ENCODE results near the gene MKLN1. TPM values are rescaled to one million over a fixed set of nuclear protein-coding genes. Genes with fewer than 3 reads are reported as not detected.

The MKLN1 gene
- total RNA-seq, 1 donor: 78.5 TPM

DNA sequence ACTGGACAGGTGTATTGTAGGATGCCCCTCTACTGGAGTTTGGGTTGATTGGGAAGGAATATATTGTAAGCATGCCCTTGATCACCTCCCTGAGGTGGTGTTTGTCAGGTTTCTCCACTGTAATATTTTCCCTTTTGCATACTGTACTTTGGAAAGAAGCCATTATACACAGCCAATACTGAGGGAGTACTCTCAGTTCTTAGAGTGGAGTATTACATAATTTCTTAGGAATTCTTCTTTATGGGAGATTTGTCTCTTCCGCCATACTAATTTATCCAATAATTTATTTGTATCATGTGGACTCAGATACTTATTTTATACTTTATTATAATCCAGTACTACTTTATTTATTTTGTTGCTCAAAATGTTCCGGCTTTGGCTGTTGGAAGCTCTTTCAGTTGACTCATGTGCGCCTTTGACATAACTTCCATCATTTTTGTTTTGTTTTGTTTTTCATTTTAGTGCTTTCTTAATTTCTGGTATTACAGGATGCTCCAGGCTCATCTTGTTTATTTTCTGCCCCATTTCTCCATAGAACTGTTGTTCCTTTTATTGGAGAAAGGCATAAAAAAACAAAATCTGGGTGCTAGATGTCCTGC is 29.7 kb downstream of the MKLN1 start:
- H3K9me3 ChIP-seq (ENCODE audit: low read depth, low read length): no peaks in the 10 kb centered on the region
- peaks cover 33% of the 10 kb centered on the region for H3K4me1 ChIP-seq (ENCODE audit: insufficient read depth, low read length)
- no peak overlapping the region for H3K4me3 ChIP-seq (ENCODE audit: low read length)
- no peaks in the 10 kb centered on the region for H3K27me3 ChIP-seq (ENCODE audit: insufficient read depth, low read length)

DNA sequence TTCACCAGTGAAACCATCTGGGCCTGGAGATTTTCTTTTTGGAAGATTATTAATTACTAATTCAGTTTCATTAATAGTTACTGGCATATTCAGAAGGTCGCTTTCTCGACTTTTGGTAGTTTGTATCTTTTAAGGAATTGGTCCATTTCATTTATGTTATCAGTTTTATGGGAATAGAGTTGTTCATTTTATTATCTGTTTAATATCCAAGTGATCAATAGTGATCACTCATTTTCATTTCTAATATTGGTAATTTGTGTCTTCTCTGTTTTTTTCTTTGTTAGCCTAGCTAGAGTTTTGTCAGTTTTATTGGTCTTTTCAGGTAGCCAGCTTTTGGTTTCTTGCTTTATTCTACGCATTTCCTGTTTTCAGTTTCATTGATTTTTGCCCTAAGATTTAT is 31.0 kb downstream of the MKLN1 start:
- H3K9me3 ChIP-seq (ENCODE audit: low read depth, low read length): no peaks in the 10 kb centered on the region
- H3K4me3 ChIP-seq (ENCODE audit: low read length): no peak overlapping the region
- peaks cover 38% of the 10 kb centered on the region for H3K4me1 ChIP-seq (ENCODE audit: insufficient read depth, low read length)
- H3K27me3 ChIP-seq (ENCODE audit: insufficient read depth, low read length): no peaks in the 10 kb centered on the region

DNA sequence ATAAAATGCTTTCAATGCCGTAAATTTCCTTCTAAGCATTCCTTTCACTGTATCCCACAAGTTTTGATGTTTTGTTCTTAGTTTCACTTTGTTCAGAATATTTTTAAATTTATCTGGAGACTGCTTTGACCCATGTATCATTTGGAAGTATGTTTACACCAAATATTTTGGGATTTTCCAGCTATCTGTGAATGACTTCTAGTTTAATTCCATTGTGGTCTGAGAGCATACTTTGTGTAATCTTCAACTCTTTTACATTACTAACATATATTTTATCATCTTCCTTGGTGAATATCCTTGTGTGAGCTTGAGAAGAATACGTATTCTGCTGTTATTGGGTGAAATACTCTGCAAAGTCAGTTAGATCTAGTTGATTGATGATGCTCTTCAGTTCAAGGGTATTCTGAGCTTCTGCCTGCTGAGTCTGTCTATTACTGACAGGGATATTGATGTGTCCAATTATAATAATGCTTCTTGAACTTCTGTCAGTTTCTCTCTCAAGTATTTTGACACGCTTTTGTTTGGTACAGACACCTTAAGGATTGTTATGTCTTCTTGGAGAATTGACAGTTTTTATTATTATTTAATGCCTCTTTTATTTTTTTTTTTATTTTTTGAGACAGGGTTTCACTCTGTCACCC is 31.6 kb downstream of the MKLN1 start:
- H3K4me1 ChIP-seq (ENCODE audit: insufficient read depth, low read length): peaks cover 38% of the 10 kb centered on the region
- no peaks in the 10 kb centered on the region for H3K27me3 ChIP-seq (ENCODE audit: insufficient read depth, low read length)
- no peaks in the 10 kb centered on the region for H3K9me3 ChIP-seq (ENCODE audit: low read depth, low read length)
- H3K4me3 ChIP-seq (ENCODE audit: low read length): no peak overlapping the region

DNA sequence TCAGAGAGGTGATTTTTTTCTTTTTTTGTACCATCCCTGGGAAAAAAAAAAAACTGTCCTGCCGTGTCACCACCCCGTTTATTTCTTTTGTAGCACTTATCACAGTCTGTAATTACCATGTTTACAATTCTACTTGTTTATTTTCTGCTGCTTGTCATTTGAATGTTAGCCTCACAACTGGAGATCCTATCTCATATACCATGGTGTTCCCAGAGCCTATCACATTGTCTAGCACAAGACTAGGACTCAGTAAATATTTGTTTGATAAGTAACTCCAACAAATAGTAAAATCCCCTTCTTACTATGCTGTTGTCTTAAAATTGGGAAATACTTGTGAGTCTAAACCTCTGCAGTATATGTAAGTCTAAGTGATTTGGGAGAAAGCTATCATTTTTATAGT is 36.0 kb downstream of the MKLN1 start:
- peaks cover 28% of the 10 kb centered on the region for H3K4me1 ChIP-seq (ENCODE audit: insufficient read depth, low read length)
- no peaks in the 10 kb centered on the region for H3K27me3 ChIP-seq (ENCODE audit: insufficient read depth, low read length)
- no peaks in the 10 kb centered on the region for H3K9me3 ChIP-seq (ENCODE audit: low read depth, low read length)
- H3K4me3 ChIP-seq (ENCODE audit: low read length): no peak overlapping the region

DNA sequence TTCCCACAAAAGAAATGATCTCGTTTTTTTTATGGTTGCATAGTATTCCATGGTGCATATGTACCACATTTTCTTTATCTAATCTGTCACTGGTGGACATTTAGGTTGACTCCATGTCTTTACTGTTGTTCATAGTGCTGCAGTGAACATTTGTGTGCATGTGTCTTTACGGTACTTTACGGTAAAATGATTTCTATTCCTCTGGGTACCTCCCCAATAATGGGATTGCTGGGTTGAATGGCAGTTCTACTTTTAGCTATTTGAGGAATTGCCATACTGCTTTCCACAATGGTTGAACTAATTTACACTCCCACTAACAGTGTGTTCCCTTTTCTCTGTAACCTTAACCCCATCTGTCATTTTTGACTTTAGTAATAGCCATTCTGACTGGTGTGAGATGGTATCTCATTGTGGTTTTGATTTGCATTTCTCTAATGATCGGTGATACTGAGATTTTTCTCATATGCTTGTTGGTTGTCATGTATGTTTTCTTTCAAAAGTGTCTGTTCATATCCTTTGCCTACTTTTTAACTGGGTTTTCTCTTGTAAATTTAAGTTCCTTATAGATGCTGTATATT is 37.2 kb downstream of the MKLN1 start:
- H3K4me3 ChIP-seq (ENCODE audit: low read length): no peak overlapping the region
- H3K27me3 ChIP-seq (ENCODE audit: insufficient read depth, low read length): no peaks in the 10 kb centered on the region
- no peaks in the 10 kb centered on the region for H3K9me3 ChIP-seq (ENCODE audit: low read depth, low read length)
- H3K4me1 ChIP-seq (ENCODE audit: insufficient read depth, low read length): peaks cover 23% of the 10 kb centered on the region

DNA sequence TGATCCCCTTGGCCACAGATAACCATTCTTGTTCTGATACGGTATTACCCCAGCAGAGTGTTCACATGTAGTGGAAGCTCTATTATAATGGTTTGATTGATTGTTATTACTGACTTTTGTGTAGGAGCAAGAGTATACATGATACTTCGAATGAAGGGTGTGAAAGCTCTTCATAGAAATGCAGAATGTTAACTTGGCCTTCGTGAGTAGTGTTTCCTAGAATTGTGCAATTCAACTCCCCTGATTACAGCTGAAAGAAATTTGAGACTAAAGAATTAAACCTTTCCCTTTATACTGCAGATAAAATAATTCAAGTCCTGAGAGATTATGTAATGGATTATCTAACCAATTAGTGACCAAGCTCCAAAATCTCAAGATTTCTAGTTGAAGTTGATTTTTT is 38.2 kb downstream of the MKLN1 start:
- Histone ChIP-seq H3K4me1 (ENCODE audit: insufficient read depth, low read length) (peaks cover 28% of the 10 kb centered on the region), H3K4me3 (ENCODE audit: low read length) (no peak overlapping the region), H3K27me3 (ENCODE audit: insufficient read depth, low read length) (no peaks in the 10 kb centered on the region)

DNA sequence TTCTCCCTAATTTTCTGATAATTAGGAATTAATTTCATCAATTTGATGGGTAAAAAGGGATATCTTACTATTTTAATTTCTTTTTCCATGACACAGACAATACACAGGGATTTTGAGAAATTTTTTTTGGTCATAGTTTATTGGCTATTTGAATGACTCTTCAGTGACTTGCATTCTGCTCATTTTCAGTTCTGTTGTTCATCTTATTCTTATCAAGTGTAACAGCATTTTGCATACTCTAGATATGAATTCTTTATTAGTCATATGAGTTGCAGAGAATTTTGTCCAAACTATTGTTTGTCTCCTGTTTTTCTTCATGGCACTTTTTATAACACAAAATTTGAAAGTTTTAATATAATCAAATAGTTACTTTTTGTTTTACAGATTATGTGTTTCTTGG is 41.7 kb downstream of the MKLN1 start:
- no peaks in the 10 kb centered on the region for H3K27me3 ChIP-seq (ENCODE audit: insufficient read depth, low read length)
- H3K4me3 ChIP-seq (ENCODE audit: low read length): no peak overlapping the region
- peaks cover 17% of the 10 kb centered on the region for H3K4me1 ChIP-seq (ENCODE audit: insufficient read depth, low read length)
- H3K9me3 ChIP-seq (ENCODE audit: low read depth, low read length): no peaks in the 10 kb centered on the region

More for the DNA sequence above, 38.2 kb downstream of the MKLN1 start:
- no peaks in the 10 kb centered on the region for H3K9me3 ChIP-seq (ENCODE audit: low read depth, low read length)

DNA sequence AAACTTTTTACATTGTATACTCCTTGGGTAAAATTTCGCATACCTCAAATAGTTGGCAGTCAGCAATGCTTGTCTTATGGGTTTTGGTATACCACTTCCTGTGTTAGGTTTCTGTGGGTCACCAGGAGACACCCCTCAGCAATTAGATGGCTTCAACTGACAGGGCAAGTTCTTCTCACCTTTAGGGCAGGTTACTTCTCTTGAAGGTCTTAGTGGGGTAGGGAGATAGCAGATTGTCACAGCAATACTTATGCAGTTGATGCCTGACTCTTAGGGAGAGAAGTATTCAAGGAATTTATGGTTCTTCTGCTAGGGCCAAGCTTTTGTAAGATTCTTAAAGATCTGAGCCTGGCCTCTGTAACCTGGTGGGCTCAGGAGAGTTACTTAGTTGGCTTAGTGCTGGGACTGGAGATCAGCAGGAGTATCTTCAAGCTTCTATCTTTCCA is 42.9 kb downstream of the MKLN1 start:
- Histone ChIP-seq H3K4me1 (ENCODE audit: insufficient read depth, low read length) (peaks cover 14% of the 10 kb centered on the region), H3K27me3 (ENCODE audit: insufficient read depth, low read length) (no peaks in the 10 kb centered on the region), H3K9me3 (ENCODE audit: low read depth, low read length) (no peaks in the 10 kb centered on the region), H3K4me3 (ENCODE audit: low read length) (no peak overlapping the region)

DNA sequence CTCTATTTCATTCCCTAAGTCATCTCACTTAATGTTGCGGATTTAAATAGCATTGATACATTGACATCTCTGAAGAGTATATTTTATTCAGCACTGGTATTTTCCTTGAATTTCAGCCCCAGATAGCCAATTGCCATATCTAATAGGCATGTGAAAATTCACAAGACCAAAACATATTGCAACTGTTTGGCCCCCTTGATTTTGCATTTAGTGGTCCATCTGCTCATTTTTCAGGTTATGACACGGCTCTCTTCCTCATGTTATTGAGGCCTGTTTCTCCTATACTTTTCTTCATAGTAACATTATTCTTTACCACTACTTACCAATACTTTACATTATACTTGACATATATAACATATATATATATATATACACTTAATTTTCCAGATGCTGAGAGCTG is 43.7 kb downstream of the MKLN1 start:
- no peaks in the 10 kb centered on the region for H3K27me3 ChIP-seq (ENCODE audit: insufficient read depth, low read length)
- peaks cover 12% of the 10 kb centered on the region for H3K4me1 ChIP-seq (ENCODE audit: insufficient read depth, low read length)
- no peaks in the 10 kb centered on the region for H3K9me3 ChIP-seq (ENCODE audit: low read depth, low read length)
- no peak overlapping the region for H3K4me3 ChIP-seq (ENCODE audit: low read length)

DNA sequence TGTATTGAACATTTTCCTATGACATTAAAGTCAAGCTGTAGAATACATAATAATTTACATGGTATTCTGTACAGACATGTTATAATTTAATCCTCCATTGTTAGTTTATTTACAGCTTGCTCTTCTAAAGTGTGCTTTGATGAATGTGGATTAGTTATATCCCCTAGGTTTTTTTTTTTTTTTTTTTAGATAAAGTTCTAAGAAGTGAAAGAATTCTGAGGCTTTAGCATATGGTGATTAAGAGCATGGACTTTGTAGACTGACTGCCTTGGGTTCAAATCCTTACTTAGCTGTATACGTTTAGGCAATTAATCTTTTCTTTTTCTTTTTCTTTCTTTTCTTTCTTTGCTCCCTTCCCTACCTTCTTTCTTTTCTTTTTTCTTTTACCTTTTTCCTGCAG is 44.9 kb downstream of the MKLN1 start:
- no peaks in the 10 kb centered on the region for H3K27me3 ChIP-seq (ENCODE audit: insufficient read depth, low read length)
- peaks cover 9% of the 10 kb centered on the region for H3K4me1 ChIP-seq (ENCODE audit: insufficient read depth, low read length)
- H3K9me3 ChIP-seq (ENCODE audit: low read depth, low read length): no peaks in the 10 kb centered on the region
- H3K4me3 ChIP-seq (ENCODE audit: low read length): no peak overlapping the region

DNA sequence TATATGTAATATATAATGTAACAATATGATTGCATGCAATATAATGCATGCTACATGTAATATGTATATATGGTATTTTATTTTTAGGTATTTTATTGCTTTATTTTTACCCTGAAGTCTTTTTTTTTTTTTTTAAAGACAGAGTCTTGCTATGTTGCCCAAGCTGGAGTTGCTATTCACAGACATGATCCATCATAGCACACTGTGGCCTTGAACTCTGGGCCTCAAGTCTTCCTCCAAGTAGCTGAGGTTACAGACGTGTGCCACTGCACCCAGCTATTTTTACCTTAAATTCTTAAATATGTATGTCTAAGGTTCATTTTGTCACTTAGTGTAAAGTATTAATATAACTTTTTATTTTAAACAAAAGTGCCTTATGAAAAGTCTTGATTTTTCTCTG is 47.1 kb downstream of the MKLN1 start:
- Histone ChIP-seq H3K27me3 (ENCODE audit: insufficient read depth, low read length) (no peaks in the 10 kb centered on the region), H3K4me3 (ENCODE audit: low read length) (no peak overlapping the region), H3K9me3 (ENCODE audit: low read depth, low read length) (no peaks in the 10 kb centered on the region), H3K4me1 (ENCODE audit: insufficient read depth, low read length) (peaks cover 7% of the 10 kb centered on the region)

DNA sequence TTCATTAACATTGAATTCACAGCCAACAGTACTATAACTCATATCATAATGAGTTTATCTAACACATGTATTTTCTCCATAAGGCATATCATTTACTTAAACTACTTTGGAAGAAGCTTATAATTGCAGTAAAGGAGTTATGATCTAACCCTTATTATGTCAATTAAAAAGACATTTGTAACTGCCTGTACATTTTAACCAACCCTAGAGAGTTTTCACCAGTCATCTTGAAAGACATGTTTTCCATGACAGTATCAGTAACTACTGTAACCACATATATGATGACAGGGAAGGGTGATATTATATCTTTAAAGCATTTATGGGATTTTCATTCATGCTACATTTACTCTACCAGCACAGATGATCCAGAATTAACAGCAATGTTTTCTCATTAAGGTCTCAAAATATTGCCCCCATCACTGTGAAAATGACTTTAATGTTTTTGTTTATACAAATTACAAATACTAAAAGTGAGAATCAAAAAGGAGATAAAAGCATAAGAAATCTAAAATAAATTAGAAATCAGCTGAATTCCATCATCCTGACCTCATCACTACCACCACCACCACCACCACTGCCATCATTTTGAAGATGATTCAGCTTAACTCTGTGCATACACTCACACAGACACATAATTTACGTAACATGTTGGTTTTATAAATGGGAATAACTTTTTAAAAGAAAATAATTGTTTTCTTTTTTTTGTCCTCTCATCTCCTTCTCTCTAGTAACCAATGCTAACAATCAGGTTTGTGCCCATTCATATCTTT is 53.6 kb downstream of the MKLN1 start:
- no peaks in the 10 kb centered on the region for H3K9me3 ChIP-seq (ENCODE audit: low read depth, low read length)
- no peak overlapping the region for H3K4me3 ChIP-seq (ENCODE audit: low read length)
- peaks cover 9% of the 10 kb centered on the region for H3K4me1 ChIP-seq (ENCODE audit: insufficient read depth, low read length)
- no peaks in the 10 kb centered on the region for H3K27me3 ChIP-seq (ENCODE audit: insufficient read depth, low read length)

DNA sequence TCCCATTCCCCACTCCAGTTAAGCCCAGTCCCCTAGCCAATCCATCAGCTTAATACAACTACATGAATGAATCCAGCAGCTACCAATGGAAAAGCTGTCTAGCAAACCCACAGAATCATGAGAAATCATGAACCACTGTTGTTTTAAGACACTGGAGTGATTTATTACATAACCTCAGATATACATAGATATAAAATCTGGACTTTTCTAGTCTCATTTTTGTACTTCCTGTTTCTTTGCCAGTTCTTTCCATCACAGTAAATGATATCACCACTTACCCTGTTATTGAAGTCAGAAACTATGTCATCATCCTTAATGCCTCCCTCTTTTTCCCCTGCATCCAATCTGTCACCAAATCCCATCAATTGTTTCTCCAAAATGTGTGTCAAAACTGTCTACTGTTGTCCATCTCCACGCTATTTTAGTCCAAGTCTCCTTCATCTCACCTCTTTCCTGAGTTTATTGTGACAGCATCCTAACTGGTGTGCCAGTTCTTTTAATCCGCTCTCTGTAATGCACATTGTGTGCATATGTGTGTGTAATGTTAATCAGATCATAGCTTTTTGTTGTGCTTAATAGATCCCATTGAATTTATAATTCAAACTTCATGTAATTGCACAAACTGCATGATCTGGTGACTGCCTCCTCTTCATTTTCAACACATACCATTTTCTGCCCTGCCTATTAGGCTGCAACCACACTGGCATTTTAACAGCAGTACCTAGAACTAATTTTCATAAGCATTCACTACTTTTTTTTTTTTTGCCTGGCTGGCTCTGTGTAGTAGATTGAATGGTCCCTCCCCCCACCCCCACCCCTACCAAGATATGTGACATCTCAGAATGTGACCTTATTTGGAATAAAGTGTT is 56.0 kb downstream of the MKLN1 start:
- no peaks in the 10 kb centered on the region for H3K9me3 ChIP-seq (ENCODE audit: low read depth, low read length)
- H3K27me3 ChIP-seq (ENCODE audit: insufficient read depth, low read length): no peaks in the 10 kb centered on the region

DNA sequence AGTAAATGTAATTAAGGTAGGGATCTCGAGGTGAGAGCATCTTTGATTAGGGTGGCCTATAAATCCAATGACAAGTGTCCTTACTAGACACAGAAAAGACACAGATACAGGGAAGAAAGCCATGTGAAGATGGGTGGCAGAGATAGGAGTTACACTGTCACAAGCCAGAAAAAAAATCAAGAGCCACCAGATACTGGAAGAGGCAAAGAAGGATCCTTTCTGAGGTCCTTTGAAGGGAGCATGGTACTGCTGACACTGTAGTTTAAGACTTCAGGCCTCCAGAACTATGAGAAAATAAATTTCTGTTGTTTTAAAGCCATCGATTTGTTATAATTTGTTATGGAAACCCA is 56.6 kb downstream of the MKLN1 start:
- Histone ChIP-seq H3K4me3 (ENCODE audit: low read length) (no peak overlapping the region), H3K27me3 (ENCODE audit: insufficient read depth, low read length) (no peaks in the 10 kb centered on the region), H3K9me3 (ENCODE audit: low read depth, low read length) (no peaks in the 10 kb centered on the region), H3K4me1 (ENCODE audit: insufficient read depth, low read length) (peaks cover 9% of the 10 kb centered on the region)

More for the DNA sequence above, 56.0 kb downstream of the MKLN1 start:
- H3K4me1 ChIP-seq (ENCODE audit: insufficient read depth, low read length): peaks cover 9% of the 10 kb centered on the region
- no peak overlapping the region for H3K4me3 ChIP-seq (ENCODE audit: low read length)

Data from mononuclear cell (primary cell).